Measurements from ENCODE around the gene FANCC.

The FANCC gene

GRCh38 chr9:95143591-95144561, 173.6 kb downstream of the FANCC start:
- TF ChIP-seq FOXA1 (IDR thresholded peaks at IDR 0.05): no peak
- ChIA-PET POLR2A (no interaction called here), CTCF (no interaction called here)
- DNase-seq (ENCODE audit: extremely low spot score): no peak

GRCh38 chr9:95142728-95143127, 174.8 kb downstream of the FANCC start:
- DNase-seq (ENCODE audit: extremely low spot score): no peak
- POLR2A ChIA-PET: no interaction called here
- TF ChIP-seq FOXM1 (IDR thresholded peaks at IDR 0.05; ENCODE audit: borderline replicate concordance): no peak
- TF ChIP-seq HDGF (IDR thresholded peaks at IDR 0.05; ENCODE audit: borderline replicate concordance): no peak
- CTCF ChIA-PET: interaction anchor here (1.4 kb wide), 1 partner anchor 11 kb away, joined by 3 read pairs; no protein-coding TSS in a partner anchor

- no peak for DNase-seq (ENCODE audit: extremely low spot score)
- TF ChIP-seq TARDBP (IDR thresholded peaks at IDR 0.05) (no peak), LEF1 (IDR thresholded peaks at IDR 0.05; ENCODE audit: borderline replicate concordance) (no peak), PKNOX1 (IDR thresholded peaks at IDR 0.05) (no peak), FOXK2 (IDR thresholded peaks at IDR 0.05) (no peak), FOXA1 (IDR thresholded peaks at IDR 0.05) (no peak), NFRKB (IDR thresholded peaks at IDR 0.05) (no peak), FOXM1 (IDR thresholded peaks at IDR 0.05; ENCODE audit: borderline replicate concordance) (no peak), HDGF (IDR thresholded peaks at IDR 0.05; ENCODE audit: borderline replicate concordance) (no peak), BHLHE40 (IDR thresholded peaks at IDR 0.05; ENCODE audit: borderline replicate concordance) (no peak), CTBP1 (IDR thresholded peaks at IDR 0.05; ENCODE audit: borderline replicate concordance) (no peak)
- POLR2A ChIA-PET: no interaction called here
- CTCF ChIA-PET: interaction anchor here (1.4 kb wide), 1 partner anchor 10 kb away, joined by 3 read pairs; no protein-coding TSS in a partner anchor
These were observed 175.2 kb downstream of the FANCC start for GRCh38 chr9:95142315-95142714.

- no peak for DNase-seq (ENCODE audit: extremely low spot score)
- POLR2A ChIA-PET: no interaction called here
- CTCF ChIA-PET: no interaction called here
- TF ChIP-seq HDGF (IDR thresholded peaks at IDR 0.05; ENCODE audit: borderline replicate concordance): no peak
These were observed 176.7 kb downstream of the FANCC start for GRCh38 chr9:95140821-95141220.

- no peak for DNase-seq (ENCODE audit: extremely low spot score)
- CTCF ChIA-PET: interaction anchor here (1.0 kb wide), 1 partner anchor 10 kb away, joined by 4 read pairs; no protein-coding TSS in a partner anchor
- POLR2A ChIA-PET: no interaction called here
- TF ChIP-seq FOXM1 (IDR thresholded peaks at IDR 0.05; ENCODE audit: borderline replicate concordance): no peak
- TF ChIP-seq ELF4 (IDR thresholded peaks at IDR 0.05): no peak
- TF ChIP-seq NFRKB (IDR thresholded peaks at IDR 0.05): no peak
- no peak for TF ChIP-seq CTBP1 (IDR thresholded peaks at IDR 0.05; ENCODE audit: borderline replicate concordance)
- no peak for TF ChIP-seq SUZ12 (IDR thresholded peaks at IDR 0.05)
- TF ChIP-seq L3MBTL2 (conservative IDR thresholded peaks at IDR 0.05): no peak
- no peak for TF ChIP-seq ZNF384 (IDR thresholded peaks at IDR 0.05)
- TF ChIP-seq SP1 (IDR thresholded peaks at IDR 0.05): no peak
- no peak for TF ChIP-seq ARNT (IDR thresholded peaks at IDR 0.05)
- TF ChIP-seq TARDBP (IDR thresholded peaks at IDR 0.05): no peak
- no peak for TF ChIP-seq BHLHE40 (IDR thresholded peaks at IDR 0.05; ENCODE audit: borderline replicate concordance)
- TF ChIP-seq PKNOX1 (IDR thresholded peaks at IDR 0.05): no peak
- no peak for TF ChIP-seq FOXK2 (IDR thresholded peaks at IDR 0.05)
- no peak for TF ChIP-seq FOXA1 (IDR thresholded peaks at IDR 0.05)
- no peak for TF ChIP-seq LEF1 (IDR thresholded peaks at IDR 0.05; ENCODE audit: borderline replicate concordance)
- no peak for TF ChIP-seq HDGF (IDR thresholded peaks at IDR 0.05; ENCODE audit: borderline replicate concordance)
These were observed 178.4 kb downstream of the FANCC start for GRCh38 chr9:95139126-95139525.

GRCh38 chr9:95138474-95138873, 179.0 kb downstream of the FANCC start:
- CTCF ChIA-PET: interaction anchor here (1.0 kb wide), 2 partner anchors 10 to 11 kb away, joined by 3 to 4 read pairs; no protein-coding TSS in a partner anchor
- POLR2A ChIA-PET: no interaction called here
- DNase-seq (ENCODE audit: extremely low spot score): no peak

More at GRCh38 chr9:95138474-95138873, 179.0 kb downstream of the FANCC start:
- TF ChIP-seq TARDBP (IDR thresholded peaks at IDR 0.05): no peak
- no peak for TF ChIP-seq FOXA1 (IDR thresholded peaks at IDR 0.05)
- TF ChIP-seq BHLHE40 (IDR thresholded peaks at IDR 0.05; ENCODE audit: borderline replicate concordance): no peak
- no peak for TF ChIP-seq FOXK2 (IDR thresholded peaks at IDR 0.05)
- no peak for TF ChIP-seq ARNT (IDR thresholded peaks at IDR 0.05)
- no peak for TF ChIP-seq SP1 (IDR thresholded peaks at IDR 0.05)
- TF ChIP-seq L3MBTL2 (conservative IDR thresholded peaks at IDR 0.05): no peak
- TF ChIP-seq LEF1 (IDR thresholded peaks at IDR 0.05; ENCODE audit: borderline replicate concordance): no peak
- TF ChIP-seq SUZ12 (IDR thresholded peaks at IDR 0.05): no peak
- TF ChIP-seq ELF4 (IDR thresholded peaks at IDR 0.05): no peak
- no peak for TF ChIP-seq PKNOX1 (IDR thresholded peaks at IDR 0.05)
- no peak for TF ChIP-seq HDGF (IDR thresholded peaks at IDR 0.05; ENCODE audit: borderline replicate concordance)
- no peak for TF ChIP-seq FOXM1 (IDR thresholded peaks at IDR 0.05; ENCODE audit: borderline replicate concordance)
- TF ChIP-seq NFRKB (IDR thresholded peaks at IDR 0.05): no peak
- TF ChIP-seq CTBP1 (IDR thresholded peaks at IDR 0.05; ENCODE audit: borderline replicate concordance): no peak
- TF ChIP-seq ZNF384 (IDR thresholded peaks at IDR 0.05): no peak

All from HEK293T (cell line).